Osteoblast (primary cell): ENCODE data around the gene OSBPL2. TPM values are rescaled to one million over a fixed set of nuclear protein-coding genes. Genes with fewer than 3 reads are reported as not detected.

Source experiments
- DNase-seq: peaks from one replicate; pipeline ENCODE4 v3.0.0; 2011; ENCODE audit warnings: low spot score, mixed read lengths; ENCODE audit not compliant: insufficient read length; ENCODE audit errors: missing footprints
- H2AFZ ChIP-seq: 2 replicates; pipeline ENCODE4 v1.6.0; 2011; ENCODE audit warnings: mild to moderate bottlenecking, low read length
- H3K27ac ChIP-seq: 2 replicates; pipeline ENCODE4 v1.5.1; 2011; ENCODE audit warnings: mild to moderate bottlenecking, low read depth, low read length, moderate library complexity
- H3K27me3 ChIP-seq: 2 replicates; pipeline ENCODE4 v1.6.0; 2012; ENCODE audit warnings: mild to moderate bottlenecking, control low read depth, inconsistent platforms, low read length, moderate library complexity; ENCODE audit not compliant: insufficient read depth
- H3K36me3 ChIP-seq: 2 replicates; pipeline ENCODE4 v1.5.1; 2011; ENCODE audit warnings: mild to moderate bottlenecking, low read length, control low read depth, moderate library complexity; ENCODE audit not compliant: insufficient read depth
- H3K4me1 ChIP-seq: 2 replicates; pipeline ENCODE4 v1.5.1; 2011; ENCODE audit warnings: mild to moderate bottlenecking, low read length, control low read depth, moderate library complexity; ENCODE audit not compliant: insufficient read depth
- H3K4me2 ChIP-seq: 2 replicates; pipeline ENCODE4 v1.6.0; 2011; ENCODE audit warnings: mild to moderate bottlenecking, low read length; ENCODE audit not compliant: insufficient read depth
- H3K4me3 ChIP-seq: fragments of 200-600 bp; sonication (generic); 3 replicates; pipeline ENCODE4 v1.5.1; 2012; ENCODE audit warnings: mild to moderate bottlenecking, low read length, inconsistent platforms; ENCODE audit not compliant: insufficient read depth
- H3K79me2 ChIP-seq: 2 replicates; pipeline ENCODE4 v1.6.0; 2012; ENCODE audit warnings: mild to moderate bottlenecking, low read length, control low read depth, inconsistent platforms; ENCODE audit not compliant: insufficient read depth
- H3K9me3 ChIP-seq: 2 replicates; pipeline ENCODE4 v1.5.1; 2011; ENCODE audit warnings: low read depth, low read length, control low read depth
- H4K20me1 ChIP-seq: 2 replicates; pipeline ENCODE4 v1.6.0; 2012; ENCODE audit warnings: mild to moderate bottlenecking, low read length, control low read depth; ENCODE audit not compliant: insufficient read depth
- total RNA-seq: library from RNA; depleted of rRNA; stranded (reverse); fragments of >200 nt; gene quantifications from 2 replicates; pipeline ENCODE4 v1.2.3, GENCODE V29; 2012
- TF ChIP-seq, protein P1 (sequence below): IDR thresholded peaks from 2 replicates; pipeline ENCODE4 v1.5.1; 2011; ENCODE audit warnings: mild to moderate bottlenecking, low read depth, low read length, moderate library complexity; ENCODE audit errors: extremely low read depth

OSBPL2 gene
- total RNA-seq, 1 donor = 35.8 TPM

DNA sequence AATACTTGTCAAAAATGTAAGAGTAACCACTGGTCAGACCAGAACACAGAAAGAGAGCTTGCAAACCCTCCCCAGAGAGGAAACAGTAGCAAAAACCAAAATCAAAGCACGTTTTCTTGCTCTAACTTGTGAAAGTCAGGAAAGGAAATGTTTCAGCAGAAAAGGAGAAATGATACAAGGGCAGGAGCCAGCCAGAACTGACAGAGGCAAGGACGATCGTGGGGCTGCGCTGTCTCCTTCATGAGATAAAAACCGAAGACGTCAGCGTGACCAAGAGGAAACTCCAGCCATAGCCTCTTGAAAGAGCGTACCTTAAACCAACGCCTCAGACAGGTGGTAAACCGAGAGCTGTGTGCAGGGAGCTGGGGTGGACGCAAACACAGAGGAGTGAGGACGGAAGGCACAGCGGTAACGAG lies 101.3 kb downstream of the OSBPL2 start:
- no peaks in the 10 kb centered on the region for H3K4me1 ChIP-seq
- H3K36me3 ChIP-seq = no peaks in the 10 kb centered on the region
- no peak overlapping the region for H2AFZ ChIP-seq
- no peaks in the 10 kb centered on the region for H3K9me3 ChIP-seq
- no peak overlapping the region for H3K4me2 ChIP-seq
- DNase-seq = no peak
- H3K4me3 ChIP-seq = no peak overlapping the region
- H3K27ac ChIP-seq = no peak overlapping the region
- H4K20me1 ChIP-seq = no peaks in the 10 kb centered on the region
- H3K79me2 ChIP-seq = no peaks in the 10 kb centered on the region
- no peaks in the 10 kb centered on the region for H3K27me3 ChIP-seq
- TF ChIP-seq, protein P1, sequence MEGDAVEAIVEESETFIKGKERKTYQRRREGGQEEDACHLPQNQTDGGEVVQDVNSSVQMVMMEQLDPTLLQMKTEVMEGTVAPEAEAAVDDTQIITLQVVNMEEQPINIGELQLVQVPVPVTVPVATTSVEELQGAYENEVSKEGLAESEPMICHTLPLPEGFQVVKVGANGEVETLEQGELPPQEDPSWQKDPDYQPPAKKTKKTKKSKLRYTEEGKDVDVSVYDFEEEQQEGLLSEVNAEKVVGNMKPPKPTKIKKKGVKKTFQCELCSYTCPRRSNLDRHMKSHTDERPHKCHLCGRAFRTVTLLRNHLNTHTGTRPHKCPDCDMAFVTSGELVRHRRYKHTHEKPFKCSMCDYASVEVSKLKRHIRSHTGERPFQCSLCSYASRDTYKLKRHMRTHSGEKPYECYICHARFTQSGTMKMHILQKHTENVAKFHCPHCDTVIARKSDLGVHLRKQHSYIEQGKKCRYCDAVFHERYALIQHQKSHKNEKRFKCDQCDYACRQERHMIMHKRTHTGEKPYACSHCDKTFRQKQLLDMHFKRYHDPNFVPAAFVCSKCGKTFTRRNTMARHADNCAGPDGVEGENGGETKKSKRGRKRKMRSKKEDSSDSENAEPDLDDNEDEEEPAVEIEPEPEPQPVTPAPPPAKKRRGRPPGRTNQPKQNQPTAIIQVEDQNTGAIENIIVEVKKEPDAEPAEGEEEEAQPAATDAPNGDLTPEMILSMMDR = no peak

GRCh38 chr20:62342910-62343309 lies 104.6 kb downstream of the OSBPL2 start:
- TF ChIP-seq, protein P1 = no peak
- Histone ChIP-seq H3K4me1 (no peaks in the 10 kb centered on the region), H3K27ac (no peak overlapping the region), H2AFZ (no peak overlapping the region), H3K9me3 (no peaks in the 10 kb centered on the region), H3K36me3 (no peaks in the 10 kb centered on the region), H3K79me2 (no peaks in the 10 kb centered on the region), H4K20me1 (no peaks in the 10 kb centered on the region), H3K27me3 (no peaks in the 10 kb centered on the region), H3K4me2 (no peak overlapping the region), H3K4me3 (no peak overlapping the region)
- DNase-seq = no peak

- Histone ChIP-seq H2AFZ (no peak overlapping the region), H3K27ac (no peak overlapping the region), H3K9me3 (no peaks in the 10 kb centered on the region), H3K4me1 (no peaks in the 10 kb centered on the region), H3K4me3 (no peak overlapping the region), H3K79me2 (no peaks in the 10 kb centered on the region), H4K20me1 (no peaks in the 10 kb centered on the region), H3K27me3 (no peaks in the 10 kb centered on the region), H3K36me3 (no peaks in the 10 kb centered on the region), H3K4me2 (no peak overlapping the region)
- no peak for DNase-seq
- TF ChIP-seq, protein P1 = no peak
Observed at GRCh38 chr20:62344092-62344491, 105.8 kb downstream of the OSBPL2 start.

- Histone ChIP-seq H3K4me2 (no peak overlapping the region), H3K4me1 (no peaks in the 10 kb centered on the region), H2AFZ (no peak overlapping the region), H3K4me3 (no peak overlapping the region), H3K9me3 (no peaks in the 10 kb centered on the region), H3K27ac (no peak overlapping the region), H3K27me3 (no peaks in the 10 kb centered on the region), H3K79me2 (no peaks in the 10 kb centered on the region), H3K36me3 (no peaks in the 10 kb centered on the region), H4K20me1 (no peaks in the 10 kb centered on the region)
- TF ChIP-seq, protein P1 = no peak
- no peak for DNase-seq
Observed at GRCh38 chr20:62344782-62345181, 106.5 kb downstream of the OSBPL2 start.

Other genes with a start within 250 kb of the OSBPL2 start
- gene TAF4, start 172.6 kb upstream of the OSBPL2 start, total RNA-seq = 4.3 and 4.7 TPM in 2 replicates
- 41.8 and 48.5 TPM in 2 replicates for gene LSM14B, start 116.0 kb upstream of the OSBPL2 start, total RNA-seq
- 208 and 215 TPM in 2 replicates for gene PSMA7, start 95.1 kb upstream of the OSBPL2 start, total RNA-seq
- 12.7 TPM in 2 replicates for gene SS18L1, start 94.8 kb upstream of the OSBPL2 start, total RNA-seq
- gene MTG2, start 55.5 kb upstream of the OSBPL2 start, total RNA-seq = 22.1 and 25.0 TPM in 2 replicates
- not detected in 2 replicates for gene HRH3, start 18.2 kb upstream of the OSBPL2 start, total RNA-seq
- 93.1 and 103 TPM in 2 replicates for gene ADRM1, start 64.5 kb downstream of the OSBPL2 start, total RNA-seq
- 0.88 and 2.2 TPM in 2 replicates for gene LAMA5, start 128.8 kb downstream of the OSBPL2 start, total RNA-seq
- 460 and 508 TPM in 2 replicates for gene RPS21, start 148.6 kb downstream of the OSBPL2 start, total RNA-seq
- 1.8 TPM in 2 replicates for gene CABLES2, start 168.8 kb downstream of the OSBPL2 start, total RNA-seq
- not detected in 2 replicates for gene RBBP8NL, start 189.0 kb downstream of the OSBPL2 start, total RNA-seq
- gene GATA5, start 237.5 kb downstream of the OSBPL2 start, total RNA-seq = not detected in 2 replicates